KMS-11 (cell line): Measurements from ENCODE around the gene DPP10.

Experiments
- H2AFZ ChIP-seq: fragments of 200-600 bp; sonication (generic); 2 replicates; pipeline ENCODE4 v1.6.1; 2016; ENCODE audit warnings: antibody characterized with exemption, mixed run types, low read depth
- H3K27ac ChIP-seq: fragments of 200-600 bp; sonication (generic); 2 replicates; pipeline ENCODE4 v1.6.1; 2016; ENCODE audit warnings: mild to moderate bottlenecking, mixed run types
- H3K27me3 ChIP-seq: fragments of 200-600 bp; sonication (generic); 2 replicates; pipeline ENCODE4 v1.6.1; 2017; ENCODE audit warnings: mild to moderate bottlenecking, low read depth, mixed run types, moderate library complexity; ENCODE audit not compliant: insufficient read depth
- H3K36me3 ChIP-seq: fragments of 200-600 bp; sonication (generic); 2 replicates; pipeline ENCODE4 v1.6.1; 2017; ENCODE audit warnings: mild to moderate bottlenecking, mixed run types; ENCODE audit not compliant: insufficient read depth
- H3K4me1 ChIP-seq: fragments of 200-600 bp; sonication (generic); 2 replicates; pipeline ENCODE4 v1.6.1; 2016; ENCODE audit warnings: mild to moderate bottlenecking, low read depth, mixed run types; ENCODE audit not compliant: poor library complexity, severe bottlenecking
- H3K4me2 ChIP-seq: fragments of 200-600 bp; sonication (generic); 2 replicates; pipeline ENCODE4 v1.7.0; 2016; ENCODE audit warnings: mild to moderate bottlenecking, mixed run types
- H3K4me3 ChIP-seq: fragments of 200-600 bp; sonication (generic); IDR thresholded peaks from 2 replicates; pipeline ENCODE4 v1.6.1; 2017; ENCODE audit warnings: low read depth, low read length, mixed read lengths; ENCODE audit not compliant: insufficient read depth
- H3K79me2 ChIP-seq: fragments of 200-600 bp; sonication (generic); 2 replicates; pipeline ENCODE4 v1.6.1; 2016; ENCODE audit warnings: low read depth, mixed run types; ENCODE audit not compliant: insufficient read depth
- H3K9ac ChIP-seq: fragments of 200-600 bp; sonication (generic); 2 replicates; pipeline ENCODE4 v1.6.1; 2016; ENCODE audit warnings: mild to moderate bottlenecking, mixed run types
- H4K20me1 ChIP-seq: fragments of 200-600 bp; sonication (generic); 2 replicates; pipeline ENCODE4 v1.6.1; 2016; ENCODE audit warnings: mild to moderate bottlenecking, mixed run types; ENCODE audit not compliant: insufficient read depth
- TF ChIP-seq, protein P1 (sequence below): fragments of 200-600 bp; sonication (generic); conservative IDR thresholded peaks from 2 replicates; pipeline ENCODE4 v1.6.1; 2017; ENCODE audit warnings: low read depth, mild to moderate bottlenecking, antibody characterized with exemption, low read length, moderate library complexity, mixed read lengths

The DPP10 gene

DNA sequence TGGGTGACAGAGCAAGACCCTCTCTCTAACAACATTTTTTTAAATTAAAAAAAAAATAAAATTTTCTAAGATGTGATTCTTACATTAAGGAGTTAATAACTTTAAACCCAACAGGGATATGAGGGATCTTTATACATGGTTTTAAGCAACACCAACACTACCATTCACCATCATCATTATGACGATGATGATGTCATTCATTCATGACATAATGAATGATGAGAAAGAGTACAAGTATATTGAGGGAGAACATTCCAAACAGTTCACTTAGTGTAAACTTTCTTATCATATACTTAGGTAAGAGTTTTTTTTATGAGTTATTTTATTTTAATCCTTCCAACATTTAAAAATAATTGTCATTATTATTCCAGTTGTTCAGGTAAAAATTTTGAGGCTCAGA lies 863.3 kb downstream of the DPP10 start:
- H3K4me3 ChIP-seq = no peak overlapping the region
- TF ChIP-seq, protein P1, sequence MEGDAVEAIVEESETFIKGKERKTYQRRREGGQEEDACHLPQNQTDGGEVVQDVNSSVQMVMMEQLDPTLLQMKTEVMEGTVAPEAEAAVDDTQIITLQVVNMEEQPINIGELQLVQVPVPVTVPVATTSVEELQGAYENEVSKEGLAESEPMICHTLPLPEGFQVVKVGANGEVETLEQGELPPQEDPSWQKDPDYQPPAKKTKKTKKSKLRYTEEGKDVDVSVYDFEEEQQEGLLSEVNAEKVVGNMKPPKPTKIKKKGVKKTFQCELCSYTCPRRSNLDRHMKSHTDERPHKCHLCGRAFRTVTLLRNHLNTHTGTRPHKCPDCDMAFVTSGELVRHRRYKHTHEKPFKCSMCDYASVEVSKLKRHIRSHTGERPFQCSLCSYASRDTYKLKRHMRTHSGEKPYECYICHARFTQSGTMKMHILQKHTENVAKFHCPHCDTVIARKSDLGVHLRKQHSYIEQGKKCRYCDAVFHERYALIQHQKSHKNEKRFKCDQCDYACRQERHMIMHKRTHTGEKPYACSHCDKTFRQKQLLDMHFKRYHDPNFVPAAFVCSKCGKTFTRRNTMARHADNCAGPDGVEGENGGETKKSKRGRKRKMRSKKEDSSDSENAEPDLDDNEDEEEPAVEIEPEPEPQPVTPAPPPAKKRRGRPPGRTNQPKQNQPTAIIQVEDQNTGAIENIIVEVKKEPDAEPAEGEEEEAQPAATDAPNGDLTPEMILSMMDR = no peak
- no peaks in the 10 kb centered on the region for H4K20me1 ChIP-seq
- H2AFZ ChIP-seq = no peak overlapping the region
- no peak overlapping the region for H3K4me2 ChIP-seq
- no peaks in the 10 kb centered on the region for H3K27me3 ChIP-seq
- no peaks in the 10 kb centered on the region for H3K36me3 ChIP-seq
- no peaks in the 10 kb centered on the region for H3K4me1 ChIP-seq
- H3K27ac ChIP-seq = no peak overlapping the region
- no peaks in the 10 kb centered on the region for H3K79me2 ChIP-seq
- no peak overlapping the region for H3K9ac ChIP-seq

DNA sequence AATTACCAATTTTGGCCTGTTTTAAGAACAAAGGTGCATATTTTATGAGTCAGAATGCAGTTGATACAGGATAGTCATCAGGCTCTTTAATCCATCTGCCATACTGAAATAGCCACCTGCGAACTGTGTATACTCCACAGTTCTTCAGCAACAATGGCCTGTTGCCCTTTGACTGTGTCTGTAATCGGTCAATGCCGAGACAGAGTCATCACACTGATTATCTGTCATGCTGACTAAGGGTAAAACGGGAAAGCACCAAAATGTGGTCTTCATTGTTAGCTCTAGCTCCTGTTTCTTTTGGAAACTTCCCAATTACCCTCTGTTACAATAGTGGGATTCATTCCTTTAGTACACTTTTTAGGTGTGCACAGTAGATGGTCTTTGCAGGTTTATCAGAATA lies 871.7 kb downstream of the DPP10 start:
- TF ChIP-seq, protein P1 = no peak
- Histone ChIP-seq H2AFZ (no peak overlapping the region), H3K27ac (no peak overlapping the region), H3K79me2 (no peaks in the 10 kb centered on the region), H3K4me3 (no peak overlapping the region), H3K9ac (no peak overlapping the region), H3K4me2 (no peak overlapping the region), H3K36me3 (no peaks in the 10 kb centered on the region), H4K20me1 (no peaks in the 10 kb centered on the region), H3K4me1 (no peaks in the 10 kb centered on the region), H3K27me3 (no peaks in the 10 kb centered on the region)

DNA sequence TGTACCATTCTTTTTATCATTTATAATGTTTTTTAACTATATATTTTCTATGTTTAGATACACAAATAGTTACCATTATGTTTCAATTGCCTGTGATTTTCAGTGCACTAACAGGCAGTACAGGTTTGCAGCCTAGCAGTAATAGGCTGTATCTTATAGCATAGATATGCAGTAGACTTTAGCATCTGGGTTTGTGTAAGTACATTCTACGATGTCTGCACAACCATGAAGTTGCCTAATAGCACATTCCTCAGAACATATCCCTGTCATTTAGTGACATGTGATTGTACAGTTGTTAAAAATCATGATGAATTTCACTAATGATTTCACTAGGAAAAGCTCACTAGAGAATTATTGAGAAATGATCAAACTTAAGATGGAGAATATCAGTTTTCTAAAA lies 884.6 kb downstream of the DPP10 start:
- H4K20me1 ChIP-seq = no peaks in the 10 kb centered on the region
- H3K27me3 ChIP-seq = no peaks in the 10 kb centered on the region
- no peak overlapping the region for H3K4me3 ChIP-seq
- no peak overlapping the region for H2AFZ ChIP-seq
- H3K9ac ChIP-seq = no peak overlapping the region
- no peaks in the 10 kb centered on the region for H3K4me1 ChIP-seq
- H3K4me2 ChIP-seq = no peak overlapping the region
- no peaks in the 10 kb centered on the region for H3K79me2 ChIP-seq
- no peaks in the 10 kb centered on the region for H3K36me3 ChIP-seq
- no peak overlapping the region for H3K27ac ChIP-seq
- TF ChIP-seq, protein P1 = no peak

DNA sequence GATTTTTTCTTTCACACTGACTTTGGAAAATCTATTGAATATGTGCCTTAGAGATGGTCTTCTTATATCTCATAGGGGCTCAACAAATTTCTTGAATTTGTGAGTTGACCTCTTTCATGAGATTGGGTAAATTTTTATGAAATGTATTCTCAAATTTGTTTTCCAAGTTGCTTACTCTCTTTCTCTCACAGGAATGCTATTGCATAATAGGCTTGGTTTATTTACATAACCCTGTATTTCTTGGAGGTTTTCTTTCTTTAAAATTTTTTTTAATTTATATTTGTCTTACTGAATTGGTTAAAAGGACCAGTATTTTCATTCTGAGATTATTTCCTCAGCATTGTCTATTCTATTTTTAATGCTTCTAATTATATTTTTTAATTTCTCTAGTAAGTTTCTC lies 917.1 kb downstream of the DPP10 start:
- no peaks in the 10 kb centered on the region for H4K20me1 ChIP-seq
- TF ChIP-seq, protein P1 = no peak
- H3K9ac ChIP-seq = no peak overlapping the region
- H3K27ac ChIP-seq = no peak overlapping the region
- no peak overlapping the region for H2AFZ ChIP-seq
- H3K79me2 ChIP-seq = no peaks in the 10 kb centered on the region
- no peak overlapping the region for H3K4me3 ChIP-seq
- no peaks in the 10 kb centered on the region for H3K36me3 ChIP-seq
- no peaks in the 10 kb centered on the region for H3K27me3 ChIP-seq
- no peak overlapping the region for H3K4me2 ChIP-seq
- no peaks in the 10 kb centered on the region for H3K4me1 ChIP-seq

DNA sequence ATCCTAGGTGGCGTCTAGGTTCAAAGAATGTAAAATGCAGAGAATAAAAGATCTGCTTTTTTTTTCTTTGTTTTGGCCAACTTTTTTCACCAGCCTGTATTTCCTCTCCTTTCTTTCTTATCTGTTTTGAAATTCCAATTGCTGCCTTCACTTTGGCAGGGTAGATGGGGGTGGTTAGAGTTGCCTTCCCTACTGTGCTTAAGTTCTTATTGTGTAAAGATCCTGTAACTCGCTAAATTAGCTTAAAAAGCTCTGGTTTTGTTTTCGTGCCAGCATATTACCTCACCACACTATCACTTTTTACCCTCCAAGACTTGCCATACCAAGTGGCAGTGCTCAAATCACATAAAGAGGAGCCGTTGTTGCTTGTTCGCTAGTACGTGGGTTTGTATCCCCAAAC lies 921.7 kb downstream of the DPP10 start:
- Histone ChIP-seq H3K27ac (no peak overlapping the region), H3K4me3 (no peak overlapping the region), H4K20me1 (no peaks in the 10 kb centered on the region), H3K27me3 (no peaks in the 10 kb centered on the region), H3K4me1 (no peaks in the 10 kb centered on the region), H3K36me3 (no peaks in the 10 kb centered on the region), H3K4me2 (no peak overlapping the region), H3K79me2 (no peaks in the 10 kb centered on the region), H2AFZ (no peak overlapping the region), H3K9ac (no peak overlapping the region)
- TF ChIP-seq, protein P1 = no peak
